Thoracic aorta (tissue), 2 donors: ENCODE measurements around the gene ZBTB16. TPM values are rescaled to one million over a fixed set of nuclear protein-coding genes. Genes with fewer than 3 reads are reported as not detected.

Experiments used
- ATAC-seq: fragments of 150-250 bp; one replicate; pipeline ENCODE4 v1.8.0; 2017; ENCODE audit warnings: low read depth; ENCODE audit not compliant: insufficient number of reproducible peaks, low FRiP score
- DNase-seq: peaks from one replicate; pipeline ENCODE4 v3.0.0-alpha.2; 2020; ENCODE audit warnings: low spot score
- H3K27ac ChIP-seq, 2 donors: fragments of 200-600 bp; sonication (generic); 1 replicate in 1 of 2; 2 replicates in 1 of 2; pipeline ENCODE4 v1.5.1; 2016; ENCODE audit warnings: mild to moderate bottlenecking in 2 of 2, moderate library complexity in 2 of 2
- H3K27me3 ChIP-seq: fragments of 200-600 bp; sonication (generic); replicated peaks from 2 replicates; pipeline ENCODE4 v1.6.0; 2016; ENCODE audit warnings: mild to moderate bottlenecking; ENCODE audit not compliant: insufficient read depth
- H3K36me3 ChIP-seq: fragments of 200-600 bp; sonication (generic); one replicate; pipeline ENCODE4 v1.5.1; 2016
- H3K4me1 ChIP-seq, 2 donors: fragments of 200-600 bp; sonication (generic); 1 replicate in 1 of 2; 2 replicates in 1 of 2; pipeline versions ENCODE4 v1.5.1 to v1.6.0; 2016; ENCODE audit warnings: low read depth in 2 of 2, mild to moderate bottlenecking in 1 of 2; ENCODE audit not compliant: control insufficient read depth in 1 of 2
- H3K4me3 ChIP-seq: fragments of 200-600 bp; sonication (generic); 2 replicates; pipeline ENCODE4 v1.5.1; 2016; ENCODE audit warnings: mild to moderate bottlenecking
- H3K9me3 ChIP-seq: fragments of 200-600 bp; sonication (generic); 2 replicates; pipeline ENCODE4 v1.5.1; 2016
- total RNA-seq, 2 donors: library from RNA; depleted of rRNA; stranded (reverse); fragments of >200 nt; gene quantifications; one replicate each; pipeline versions ENCODE4 v1.1.0 to v1.2.3, GENCODE V29; 2016
- TF ChIP-seq, protein P1 (sequence below): fragments of 200-600 bp; sonication (generic); IDR thresholded peaks from one replicate; pipeline ENCODE4 v1.5.1; 2019; ENCODE audit warnings: antibody characterized with exemption

ZBTB16 gene
- total RNA-seq, 2 donors from 2014 or later, result 314 to 545 TPM

DNA sequence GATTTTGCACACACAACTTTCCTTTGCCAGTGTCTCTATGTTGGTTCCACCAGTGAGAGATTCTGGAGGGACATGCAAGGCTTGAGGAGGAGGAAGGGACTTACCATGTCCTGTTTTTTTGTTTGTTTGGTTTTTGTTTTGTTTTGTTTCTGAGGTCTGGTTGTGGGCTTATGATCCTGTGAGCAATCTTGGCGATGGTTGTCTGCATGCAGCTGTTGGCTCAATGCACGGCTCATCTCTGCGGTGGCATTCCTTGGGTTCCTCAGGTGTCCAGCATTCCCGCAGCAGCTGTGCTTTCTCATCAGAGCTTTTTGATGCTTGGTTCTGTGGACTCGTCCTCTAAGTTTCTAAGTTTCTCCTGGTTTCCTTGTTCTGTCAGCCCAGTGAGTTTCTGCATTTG is 231.9 kb downstream of the ZBTB16 start:
- DNase-seq, result no peak
- Histone ChIP-seq H3K27me3 (no peaks in the 10 kb centered on the region), H3K4me3 (peak overlapping the region; percentile 48), H3K27ac (peak overlapping the region; percentile 94 to 99), H3K9me3 (no peaks in the 10 kb centered on the region), H3K36me3 (no peaks in the 10 kb centered on the region), H3K4me1 (peaks cover 31 to 54% of the 10 kb centered on the region in 2 donors)
- TF ChIP-seq, protein P1, sequence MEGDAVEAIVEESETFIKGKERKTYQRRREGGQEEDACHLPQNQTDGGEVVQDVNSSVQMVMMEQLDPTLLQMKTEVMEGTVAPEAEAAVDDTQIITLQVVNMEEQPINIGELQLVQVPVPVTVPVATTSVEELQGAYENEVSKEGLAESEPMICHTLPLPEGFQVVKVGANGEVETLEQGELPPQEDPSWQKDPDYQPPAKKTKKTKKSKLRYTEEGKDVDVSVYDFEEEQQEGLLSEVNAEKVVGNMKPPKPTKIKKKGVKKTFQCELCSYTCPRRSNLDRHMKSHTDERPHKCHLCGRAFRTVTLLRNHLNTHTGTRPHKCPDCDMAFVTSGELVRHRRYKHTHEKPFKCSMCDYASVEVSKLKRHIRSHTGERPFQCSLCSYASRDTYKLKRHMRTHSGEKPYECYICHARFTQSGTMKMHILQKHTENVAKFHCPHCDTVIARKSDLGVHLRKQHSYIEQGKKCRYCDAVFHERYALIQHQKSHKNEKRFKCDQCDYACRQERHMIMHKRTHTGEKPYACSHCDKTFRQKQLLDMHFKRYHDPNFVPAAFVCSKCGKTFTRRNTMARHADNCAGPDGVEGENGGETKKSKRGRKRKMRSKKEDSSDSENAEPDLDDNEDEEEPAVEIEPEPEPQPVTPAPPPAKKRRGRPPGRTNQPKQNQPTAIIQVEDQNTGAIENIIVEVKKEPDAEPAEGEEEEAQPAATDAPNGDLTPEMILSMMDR, result no peak
- ATAC-seq, result no peak

DNA sequence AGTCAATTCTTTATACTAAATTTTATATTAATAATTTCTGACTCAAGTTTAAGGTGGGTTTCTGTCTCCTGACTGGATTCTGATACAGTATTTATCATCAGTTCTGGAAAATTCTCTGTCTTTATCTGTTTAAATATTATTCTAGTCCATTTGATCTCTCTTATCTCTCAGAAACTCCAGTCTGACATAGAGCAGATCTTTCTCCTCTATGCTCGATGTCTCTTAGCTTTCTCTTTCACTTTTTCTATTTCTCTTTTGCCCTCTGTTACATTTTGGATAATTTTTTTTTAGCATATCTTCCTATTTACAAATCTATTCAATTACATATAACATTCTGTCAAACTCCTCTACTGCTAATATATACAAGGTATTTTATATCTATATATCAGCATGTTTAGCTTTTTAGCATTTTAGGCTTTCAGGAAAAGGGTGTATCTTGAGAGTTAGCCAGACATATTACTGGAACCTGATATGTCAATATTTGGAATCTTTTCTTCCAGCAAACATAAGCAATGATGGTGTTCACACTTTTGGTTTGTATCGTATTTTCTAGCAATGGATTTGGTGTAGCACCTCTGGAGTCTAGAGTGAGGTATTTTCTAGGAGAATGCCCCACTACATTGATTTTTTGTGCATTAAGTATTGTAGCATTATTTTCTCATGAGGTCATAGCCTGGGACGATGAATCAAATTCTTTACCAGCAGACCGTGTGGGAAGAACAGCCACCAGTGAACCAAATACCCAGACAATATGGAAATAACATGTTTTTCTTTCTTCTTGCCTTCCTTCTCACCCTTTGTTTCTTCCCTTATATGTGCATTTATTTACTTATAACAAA is 232.6 kb downstream of the ZBTB16 start:
- TF ChIP-seq, protein P1, result no peak
- no peak for ATAC-seq
- Histone ChIP-seq H3K4me1 (peaks cover 31 to 54% of the 10 kb centered on the region in 2 donors), H3K4me3 (peak overlapping the region; percentile 48), H3K27ac (peak overlapping the region; percentile 94 to 99), H3K27me3 (no peaks in the 10 kb centered on the region), H3K36me3 (no peaks in the 10 kb centered on the region), H3K9me3 (no peaks in the 10 kb centered on the region)
- no peak for DNase-seq

GRCh38 chr11:114293201-114293711 is 233.7 kb downstream of the ZBTB16 start:
- H3K27me3 ChIP-seq, result no peaks in the 10 kb centered on the region
- TF ChIP-seq, protein P1, result no peak
- no peaks in the 10 kb centered on the region for H3K9me3 ChIP-seq
- ATAC-seq (no peak), DNase-seq (no peak)
- peaks cover 2% of the 10 kb centered on the region for H3K36me3 ChIP-seq
- peaks cover 31 to 54% of the 10 kb centered on the region in 2 donors for H3K4me1 ChIP-seq
- peak overlapping the region; percentile 94 to 99 for H3K27ac ChIP-seq
- no peak overlapping the region for H3K4me3 ChIP-seq

DNA sequence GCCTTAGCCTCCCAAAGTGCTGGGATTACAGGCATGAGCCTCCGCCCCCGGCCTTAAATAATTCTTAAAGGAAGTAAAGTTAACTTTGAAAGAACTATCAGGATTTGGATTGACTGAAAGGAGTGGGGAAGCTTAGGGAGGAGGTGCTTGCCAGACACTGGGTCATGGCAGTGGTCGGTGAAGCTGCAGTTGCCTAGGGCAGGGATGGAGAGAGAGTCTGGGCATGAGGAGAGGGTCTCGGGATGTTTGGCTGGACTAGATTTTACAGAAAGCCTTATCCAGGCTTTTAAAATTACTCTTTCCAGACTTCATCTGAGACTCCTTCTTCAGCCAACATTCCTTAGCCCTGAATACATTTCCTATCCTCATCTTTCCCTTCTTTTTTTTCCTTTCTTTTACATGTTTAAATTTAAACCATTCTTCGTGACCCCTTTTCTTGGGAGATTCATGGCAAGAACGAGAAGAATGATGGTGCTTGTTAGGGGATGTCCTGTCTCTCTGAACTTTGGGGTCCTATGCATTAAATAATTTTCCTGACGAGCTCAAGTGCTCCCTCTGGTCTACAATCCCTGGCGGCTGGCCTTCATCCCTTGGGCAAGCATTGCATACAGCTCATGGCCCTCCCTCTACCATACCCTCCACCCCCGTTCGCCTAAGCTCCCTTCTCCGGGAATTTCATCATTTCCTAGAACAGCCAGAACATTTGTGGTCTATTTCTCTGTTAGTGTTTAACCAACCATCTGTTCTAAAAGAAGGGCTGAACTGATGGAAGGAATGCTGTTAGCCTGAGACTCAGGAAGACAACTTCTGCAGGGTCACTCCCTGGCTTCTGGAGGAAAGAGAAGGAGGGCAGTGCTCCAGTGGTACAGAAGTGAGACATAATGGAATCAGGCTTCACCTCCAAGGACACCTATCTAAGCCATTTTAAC is 236.4 kb downstream of the ZBTB16 start, which contains the start of gene NNMT:
Gene NNMT, plus strand, starts transcription at position 724 of the 929 bp plus-strand sequence. Its CDS starts 158 bp downstream, at position 882.
- no peaks in the 10 kb centered on the region for H3K27me3 ChIP-seq
- H3K9me3 ChIP-seq, result no peaks in the 10 kb centered on the region
- H3K4me3 ChIP-seq, result peak within 1 kb of the TSS; percentile 81
- peak; percentile 67 for DNase-seq
- peaks cover 26 to 40% of the 10 kb centered on the region in 2 donors for H3K4me1 ChIP-seq
- TF ChIP-seq, protein P1, result no peak
- peaks cover 15% of the 10 kb centered on the region for H3K36me3 ChIP-seq
- peak; percentile 40 for ATAC-seq
- peak within 1 kb of the TSS; percentile 94 to 99 for H3K27ac ChIP-seq
